BE2C (cell line): ENCODE measurements around the gene MYDGF.

Experiments used
- DNase-seq: peaks from one replicate; pipeline ENCODE4 v3.0.0-alpha.2; 2020
- H3K27me3 ChIP-seq: fragments of 250-450 bp; sonication (Bioruptor Pico); 2 replicates; pipeline ENCODE4 v1.5.1; 2020; ENCODE audit warnings: mild to moderate bottlenecking
- H3K36me3 ChIP-seq: fragments of 250-450 bp; sonication (Bioruptor Pico); 2 replicates; pipeline ENCODE4 v1.5.1; 2020; ENCODE audit warnings: mild to moderate bottlenecking
- H3K4me1 ChIP-seq: fragments of 250-450 bp; sonication (Bioruptor Pico); 2 replicates; pipeline ENCODE4 v1.5.1; 2020
- H3K4me3 ChIP-seq: 2 replicates; pipeline ENCODE4 v1.5.1; 2011; ENCODE audit warnings: low read depth, low read length
- H3K9me3 ChIP-seq: fragments of 250-450 bp; sonication (Bioruptor Pico); 2 replicates; pipeline ENCODE4 v1.5.1; 2020
- CTCF ChIP-seq: IDR thresholded peaks from 2 replicates; pipeline ENCODE4 v1.5.1; 2012; ENCODE audit warnings: mild to moderate bottlenecking, low read depth, low read length

Gene MYDGF

DNA sequence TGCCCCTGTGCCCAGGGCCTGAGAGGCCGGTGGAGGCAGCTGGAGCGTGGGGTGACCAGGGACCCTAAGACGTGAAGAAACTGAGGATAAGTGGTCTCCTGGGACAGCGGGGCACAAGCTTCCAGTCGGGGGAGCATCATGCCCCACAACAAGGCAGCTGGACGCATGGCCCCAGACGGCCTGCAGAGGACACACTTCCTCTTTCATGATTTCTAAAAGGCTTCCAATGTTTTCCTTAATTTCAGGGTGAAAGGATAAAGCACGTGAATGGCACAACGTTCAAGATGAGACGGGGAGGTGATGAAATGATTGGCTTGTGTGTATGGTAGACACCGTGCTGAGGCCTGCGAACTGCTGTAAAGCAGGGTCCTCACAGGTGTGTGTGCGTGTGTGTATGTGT is 20.2 kb upstream of the MYDGF start:
- no peak for DNase-seq
- Histone ChIP-seq H3K27me3 (no peaks in the 10 kb centered on the region), H3K4me3 (no peak overlapping the region), H3K4me1 (no peaks in the 10 kb centered on the region), H3K36me3 (peaks cover 55% of the 10 kb centered on the region), H3K9me3 (no peaks in the 10 kb centered on the region)
- peak; percentile 14; the same call in 1 of the 2 replicates for TF ChIP-seq CTCF

GRCh38 chr19:4689403-4689802 is 19.3 kb upstream of the MYDGF start:
- no peak for DNase-seq
- no peaks in the 10 kb centered on the region for H3K4me1 ChIP-seq
- H3K9me3 ChIP-seq, result no peaks in the 10 kb centered on the region
- no peak overlapping the region for H3K4me3 ChIP-seq
- peaks cover 45% of the 10 kb centered on the region for H3K36me3 ChIP-seq
- no peak for TF ChIP-seq CTCF
- H3K27me3 ChIP-seq, result no peaks in the 10 kb centered on the region

GRCh38 chr19:4688587-4688986 is 18.4 kb upstream of the MYDGF start:
- H3K36me3 ChIP-seq, result peaks cover 38% of the 10 kb centered on the region
- no peak for TF ChIP-seq CTCF

GRCh38 chr19:4687396-4687795 is 17.3 kb upstream of the MYDGF start:
- no peaks in the 10 kb centered on the region for H3K9me3 ChIP-seq
- H3K4me3 ChIP-seq, result no peak overlapping the region
- peaks cover 31% of the 10 kb centered on the region for H3K36me3 ChIP-seq
- no peak for DNase-seq
- no peaks in the 10 kb centered on the region for H3K27me3 ChIP-seq
- no peak for TF ChIP-seq CTCF
- H3K4me1 ChIP-seq, result no peaks in the 10 kb centered on the region

More at GRCh38 chr19:4688587-4688986, 18.4 kb upstream of the MYDGF start:
- H3K4me3 ChIP-seq, result no peak overlapping the region
- no peak for DNase-seq
- H3K9me3 ChIP-seq, result no peaks in the 10 kb centered on the region
- H3K4me1 ChIP-seq, result no peaks in the 10 kb centered on the region
- H3K27me3 ChIP-seq, result no peaks in the 10 kb centered on the region

- no peaks in the 10 kb centered on the region for H3K27me3 ChIP-seq
- no peak for TF ChIP-seq CTCF
- DNase-seq, result no peak
- H3K36me3 ChIP-seq, result peaks cover 34% of the 10 kb centered on the region
- H3K4me1 ChIP-seq, result no peaks in the 10 kb centered on the region
- H3K9me3 ChIP-seq, result no peaks in the 10 kb centered on the region
- no peak overlapping the region for H3K4me3 ChIP-seq
Measured at GRCh38 chr19:4686700-4687099, 16.6 kb upstream of the MYDGF start.

DNA sequence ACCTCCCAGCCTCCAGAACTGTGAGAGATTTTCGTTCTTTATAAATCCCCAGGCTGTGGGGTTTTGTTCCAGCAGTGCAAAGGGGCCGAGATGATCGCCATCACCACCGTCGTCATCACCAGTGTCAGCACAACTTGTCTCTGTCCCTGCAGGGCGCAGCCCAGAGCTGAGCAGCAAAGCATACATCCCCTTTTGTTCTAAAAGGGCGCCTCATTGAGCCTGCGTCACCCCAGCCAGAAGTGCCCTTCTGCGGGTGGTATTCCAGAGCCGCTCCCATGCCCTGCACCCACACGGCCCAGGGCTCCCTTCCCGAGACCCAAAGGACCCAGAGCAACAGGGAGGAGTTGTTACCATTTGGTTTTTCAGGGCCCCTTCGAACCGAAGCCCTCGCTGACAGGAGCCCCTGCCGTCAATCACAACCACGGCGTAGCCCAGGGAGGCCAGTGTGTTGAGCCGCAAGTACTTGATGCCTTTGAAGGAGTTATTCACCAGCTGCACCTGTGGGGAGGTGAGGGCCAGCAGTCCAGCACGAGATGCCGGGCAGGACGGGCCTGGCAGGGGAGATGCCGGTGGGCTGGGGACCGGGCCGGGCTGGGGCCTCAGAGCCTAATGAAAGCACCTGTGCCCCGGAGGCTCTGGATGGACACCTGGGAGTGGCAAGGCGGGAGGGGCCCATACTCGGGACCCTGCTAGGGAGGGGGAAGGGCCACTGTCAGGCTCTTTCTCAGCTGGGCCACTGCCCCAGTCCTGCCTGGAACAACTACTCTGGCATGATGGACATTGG is 14.4 kb upstream of the MYDGF start:
- no peaks in the 10 kb centered on the region for H3K4me1 ChIP-seq
- TF ChIP-seq CTCF, result no peak
- H3K27me3 ChIP-seq, result no peaks in the 10 kb centered on the region
- no peak for DNase-seq
- peaks cover 23% of the 10 kb centered on the region for H3K36me3 ChIP-seq
- H3K4me3 ChIP-seq, result no peak overlapping the region
- no peaks in the 10 kb centered on the region for H3K9me3 ChIP-seq
